ENCODE results near the gene GID4. TPM values are rescaled to one million over a fixed set of nuclear protein-coding genes. Genes with fewer than 3 reads are reported as not detected.

Gene GID4
- total RNA-seq, 1 donor from 2014 or later, result 12.2 TPM

- peaks cover 16% of the 10 kb centered on the region for H3K4me1 Mint-ChIP-seq
- no peak for DNase-seq (ENCODE audit: low read depth, low spot score)
- no peaks in the 10 kb centered on the region for H3K27me3 Mint-ChIP-seq (ENCODE audit: low read depth)
- no peak overlapping the region for H3K27ac Mint-ChIP-seq (ENCODE audit: unreplicated experiment)
- no peak overlapping the region for H3K4me3 Mint-ChIP-seq
- no peaks in the 10 kb centered on the region for H3K36me3 Mint-ChIP-seq (ENCODE audit: low read depth)
- H3K9me3 Mint-ChIP-seq, result no peaks in the 10 kb centered on the region
- no peak for TF ChIP-seq CTCF (conservative IDR thresholded peaks at IDR 0.05)
Observed at GRCh38 chr17:18111330-18111971, 72.2 kb downstream of the GID4 start.

GRCh38 chr17:18115517-18115916 lies 76.3 kb downstream of the GID4 start:
- Mint-ChIP-seq H3K9me3 (no peaks in the 10 kb centered on the region), H3K4me3 (no peak overlapping the region), H3K27me3 (ENCODE audit: low read depth) (no peaks in the 10 kb centered on the region), H3K4me1 (peaks cover 4% of the 10 kb centered on the region), H3K27ac (ENCODE audit: unreplicated experiment) (no peak overlapping the region), H3K36me3 (ENCODE audit: low read depth) (peaks cover 2% of the 10 kb centered on the region)
- DNase-seq (ENCODE audit: low read depth, low spot score), result no peak
- no peak for TF ChIP-seq CTCF (conservative IDR thresholded peaks at IDR 0.05)

- DNase-seq (ENCODE audit: low read depth, low spot score), result no peak
- no peak overlapping the region for H3K4me3 Mint-ChIP-seq
- peaks cover 2% of the 10 kb centered on the region for H3K36me3 Mint-ChIP-seq (ENCODE audit: low read depth)
Observed at GRCh38 chr17:18116078-18116477, 76.9 kb downstream of the GID4 start.

GRCh38 chr17:18117533-18117932 lies 78.3 kb downstream of the GID4 start:
- no peak for TF ChIP-seq CTCF (conservative IDR thresholded peaks at IDR 0.05)
- no peak overlapping the region for H3K27ac Mint-ChIP-seq (ENCODE audit: unreplicated experiment)
- no peaks in the 10 kb centered on the region for H3K27me3 Mint-ChIP-seq (ENCODE audit: low read depth)
- no peak for DNase-seq (ENCODE audit: low read depth, low spot score)
- no peaks in the 10 kb centered on the region for H3K9me3 Mint-ChIP-seq
- no peak overlapping the region for H3K4me3 Mint-ChIP-seq
- peaks cover 4% of the 10 kb centered on the region for H3K4me1 Mint-ChIP-seq
- peaks cover 2% of the 10 kb centered on the region for H3K36me3 Mint-ChIP-seq (ENCODE audit: low read depth)

More at GRCh38 chr17:18116078-18116477, 76.9 kb downstream of the GID4 start:
- Mint-ChIP-seq H3K27me3 (ENCODE audit: low read depth) (no peaks in the 10 kb centered on the region), H3K9me3 (no peaks in the 10 kb centered on the region), H3K27ac (ENCODE audit: unreplicated experiment) (no peak overlapping the region), H3K4me1 (peaks cover 4% of the 10 kb centered on the region)
- TF ChIP-seq CTCF (conservative IDR thresholded peaks at IDR 0.05), result no peak

Other genes with a start within 250 kb of the GID4 start
- 128 and 132 TPM in 2 replicates for gene SREBF1, start 202.4 kb upstream of the GID4 start, total RNA-seq
- 15.9 and 16.3 TPM in 2 replicates for gene TOM1L2, start 67.0 kb upstream of the GID4 start, total RNA-seq
- 0.61 and 1.6 TPM in 2 replicates for gene DRC3, start 66.5 kb upstream of the GID4 start, total RNA-seq
- gene ATPAF2, start 240 bp upstream of the GID4 start, total RNA-seq, result 20.3 and 23.1 TPM in 2 replicates
- 40.3 and 41.5 TPM in 2 replicates for gene DRG2, start 48.5 kb downstream of the GID4 start, total RNA-seq
- gene MYO15A, start 69.3 kb downstream of the GID4 start, total RNA-seq, result 1.3 and 1.6 TPM in 2 replicates
- 104 and 109 TPM in 2 replicates for gene ALKBH5, start 144.4 kb downstream of the GID4 start, total RNA-seq
- 93.3 and 99.3 TPM in 2 replicates for gene LLGL1, start 186.2 kb downstream of the GID4 start, total RNA-seq
- 181 and 183 TPM in 2 replicates for gene FLII, start 219.3 kb downstream of the GID4 start, total RNA-seq
- gene MIEF2, start 221.3 kb downstream of the GID4 start, total RNA-seq, result 8.8 and 12.2 TPM in 2 replicates